Stimulated activated CD8-positive, alpha-beta memory T cell treated with anti-CD3 and anti-CD28 coated beads, Interleukin-2, amount 100 ng/mL, for 1 hour (primary cell): ENCODE data around the gene PYY.
"Not testable (repeated sequence)": the region's sequence is repeated elsewhere in the genome, so short reads cannot be mapped to it uniquely, and the experiment has no call there.

Experiments used
- DNase-seq, 2 donors: peaks; one replicate each; pipeline ENCODE4 v3.0.0-alpha.2; 2020; ENCODE audit warnings: low read depth in 2 of 2

PYY gene

DNA sequence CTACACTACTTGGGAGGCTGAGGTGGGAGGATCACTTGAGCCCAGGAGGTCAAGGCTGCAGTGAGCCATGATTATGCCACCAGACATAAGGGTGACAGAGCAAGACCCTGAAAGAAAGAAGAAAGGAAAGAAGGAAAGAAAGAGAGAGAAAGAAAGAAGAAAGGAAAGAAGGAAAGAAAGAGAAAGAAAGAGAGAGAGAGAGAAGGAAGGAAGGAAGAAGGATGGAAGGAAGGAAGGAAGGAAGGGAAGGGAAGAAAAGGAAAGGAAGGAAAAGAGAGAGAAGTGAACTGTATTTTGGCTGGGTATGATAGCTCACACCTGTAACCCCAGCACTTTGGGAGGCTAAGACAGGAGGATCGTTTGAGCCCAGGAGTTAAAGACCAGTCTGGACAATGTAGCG lies 24.3 kb upstream of the PYY start:
- DNase-seq, result no peak

DNA sequence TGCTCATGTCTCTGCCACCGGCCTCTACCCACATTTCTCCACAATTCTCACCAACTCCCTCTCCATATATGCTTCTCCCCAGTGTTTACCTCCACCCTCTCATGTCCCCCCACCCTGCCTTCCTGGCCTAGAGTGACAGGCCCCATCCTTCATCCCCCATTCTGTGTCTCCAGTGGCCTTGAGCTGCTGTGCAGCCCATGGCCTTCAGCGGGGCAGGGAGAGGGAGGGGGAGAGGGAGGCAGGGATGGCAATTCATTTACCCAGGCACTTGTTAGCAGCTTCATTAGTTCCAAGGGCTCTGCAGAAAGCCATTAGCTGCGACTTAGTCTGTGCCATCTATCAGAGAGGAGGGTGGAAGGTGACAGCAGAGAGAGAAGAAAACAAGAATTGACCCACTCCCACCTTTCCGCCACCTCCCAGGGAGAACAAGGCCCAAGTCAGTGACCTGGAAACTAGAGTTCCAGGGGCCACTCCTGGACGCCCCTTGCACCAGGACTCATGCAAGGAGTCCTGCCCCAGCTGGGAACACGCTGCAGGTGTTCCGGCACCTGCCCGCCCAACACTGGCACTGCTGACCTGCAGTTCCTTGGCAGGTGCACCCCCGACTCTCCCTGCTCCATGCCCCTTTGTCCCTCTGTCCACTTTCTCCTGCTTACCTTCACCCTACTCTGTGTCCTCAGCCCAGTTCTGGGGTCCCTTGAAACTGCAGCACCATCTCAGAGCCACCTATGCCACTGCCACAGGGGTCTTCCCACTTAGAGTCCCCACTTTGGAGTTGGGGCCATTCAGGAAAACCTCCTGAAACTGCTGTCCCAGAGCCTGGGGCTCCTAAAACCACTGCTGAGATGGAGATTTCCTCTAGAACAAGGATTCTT lies 23.5 kb upstream of the PYY start:
- DNase-seq, result no peak

DNA sequence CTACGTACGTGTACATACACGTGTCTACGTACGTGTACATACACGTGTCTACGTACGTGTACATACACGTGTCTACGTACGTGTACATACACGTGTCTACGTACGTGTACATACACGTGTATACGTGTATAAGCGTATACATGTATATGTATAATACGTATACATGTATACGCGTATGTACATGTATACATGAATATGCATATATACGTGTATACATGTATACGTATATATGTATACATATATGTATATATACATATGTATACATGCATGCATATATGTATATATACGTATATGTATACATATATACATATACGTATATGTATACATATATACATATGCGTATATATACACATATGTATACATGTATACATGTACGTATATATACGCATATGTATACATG lies 22.2 kb upstream of the PYY start:
- DNase-seq, result no peak

DNA sequence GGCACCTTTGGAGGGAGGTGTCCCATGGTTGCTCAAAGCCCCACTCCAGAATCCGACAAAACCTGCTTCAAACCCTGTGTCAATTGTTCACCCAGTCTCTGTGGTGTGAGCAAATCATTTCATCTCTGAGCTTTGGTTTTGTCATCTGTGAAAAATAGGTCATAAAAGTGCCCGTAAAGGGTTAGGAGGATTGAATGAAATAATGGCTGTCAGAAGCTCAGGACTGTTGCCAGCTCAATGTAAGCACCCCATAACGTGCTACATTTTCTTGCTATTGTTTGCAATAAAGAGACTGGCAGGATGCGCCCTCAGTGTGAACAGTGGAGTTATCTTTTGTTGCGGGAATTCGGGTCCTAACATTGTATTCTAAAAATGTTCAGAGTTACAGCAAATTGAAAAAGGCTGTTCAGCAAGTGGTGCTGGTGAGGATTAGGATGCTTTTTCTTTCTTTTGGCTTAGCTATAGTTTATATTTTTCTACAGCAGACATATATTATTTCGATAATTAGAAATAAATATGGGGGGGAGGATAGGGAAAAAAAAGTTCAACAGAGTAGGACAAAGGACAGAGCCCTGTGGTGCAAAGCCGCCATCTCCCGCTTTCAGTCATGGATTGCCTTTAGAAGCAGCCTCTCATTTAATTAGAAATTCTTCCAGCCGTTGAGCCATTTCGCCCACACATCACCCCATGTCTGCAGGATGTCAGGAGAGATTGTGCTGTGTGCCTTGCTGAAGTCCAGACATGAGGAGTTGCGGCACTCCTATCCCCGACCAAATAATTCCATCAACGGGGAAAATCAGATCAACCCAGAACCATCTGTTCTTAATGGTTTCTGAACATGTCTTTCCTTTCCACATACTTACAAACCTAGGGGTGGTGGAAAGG lies 20.9 kb upstream of the PYY start:
- no peak for DNase-seq

DNA sequence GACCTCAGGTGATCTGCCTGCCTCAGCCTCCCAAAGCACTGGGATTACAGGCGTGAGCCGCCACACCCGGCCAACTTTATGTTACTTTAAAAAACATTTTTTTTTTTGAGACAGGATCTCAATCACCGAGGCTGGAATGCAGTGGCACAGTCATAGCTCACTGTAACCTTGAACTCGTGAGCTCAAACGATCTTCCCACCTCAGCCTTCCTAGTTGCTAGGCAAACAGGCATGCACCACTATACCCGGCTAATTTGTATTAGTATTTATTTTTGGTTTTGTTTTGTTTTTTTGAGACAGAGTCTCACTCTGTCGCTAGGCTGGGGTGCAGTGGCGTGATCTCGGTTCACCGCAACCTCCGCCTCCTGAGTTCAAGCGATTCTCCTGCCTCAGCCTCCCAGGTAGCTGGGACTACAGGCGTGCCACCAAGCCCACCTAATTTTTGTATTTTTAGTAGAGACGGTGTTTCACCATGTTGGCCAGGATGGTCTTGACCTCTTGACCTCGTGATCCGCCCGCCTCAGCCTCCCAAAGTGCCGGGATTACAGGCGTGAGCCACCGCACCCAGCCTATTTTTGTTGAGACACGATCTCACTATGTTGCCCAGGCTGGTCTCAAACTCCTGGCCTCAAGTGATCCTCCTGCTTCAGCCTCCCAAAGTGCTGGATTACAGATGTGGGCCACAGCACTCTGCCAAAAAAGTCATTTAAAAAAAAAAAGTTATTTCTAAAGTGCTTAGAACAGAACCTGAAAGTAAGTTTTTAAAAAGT lies 18.9 kb upstream of the PYY start:
- DNase-seq, result not testable (repeated sequence)

DNA sequence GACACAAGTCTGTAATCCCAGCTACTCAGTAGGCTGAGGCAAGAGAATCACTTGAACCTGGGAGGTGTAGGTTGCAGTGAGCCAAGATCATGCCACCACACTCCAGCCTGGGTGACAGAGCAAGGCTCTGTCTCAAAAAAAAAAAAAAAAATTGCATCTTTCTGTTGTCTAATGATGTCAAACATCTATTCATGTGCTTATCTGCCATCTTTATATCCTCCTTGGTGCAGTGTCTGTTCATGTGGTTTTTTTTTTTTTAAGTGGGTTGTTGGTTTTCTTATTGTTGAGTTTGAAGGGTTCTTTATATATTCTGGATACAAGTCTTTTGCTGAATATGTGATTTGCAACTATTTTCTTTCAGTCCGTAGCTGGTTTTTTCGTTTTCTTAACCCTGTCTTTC lies 17.7 kb upstream of the PYY start:
- DNase-seq, result not testable (repeated sequence)

DNA sequence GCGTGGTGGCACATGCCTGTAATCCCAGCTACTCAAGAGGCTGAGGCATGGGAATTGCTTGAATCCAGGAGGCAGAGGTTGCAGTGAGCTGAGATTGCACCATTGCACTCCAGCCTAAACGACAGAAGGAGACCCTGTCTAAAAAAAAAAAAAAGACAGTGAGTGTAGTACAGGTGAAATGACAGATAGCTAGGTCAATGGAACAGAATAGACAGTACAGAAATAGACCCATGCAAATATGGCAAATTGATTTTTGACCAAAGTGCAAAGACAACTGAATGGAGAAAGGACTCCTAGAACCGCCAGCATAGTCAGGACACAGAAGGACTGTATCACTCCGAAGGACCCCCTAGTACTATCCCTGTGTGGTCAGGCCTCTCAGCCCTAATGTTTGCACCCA lies 16.6 kb upstream of the PYY start:
- DNase-seq, result no peak

DNA sequence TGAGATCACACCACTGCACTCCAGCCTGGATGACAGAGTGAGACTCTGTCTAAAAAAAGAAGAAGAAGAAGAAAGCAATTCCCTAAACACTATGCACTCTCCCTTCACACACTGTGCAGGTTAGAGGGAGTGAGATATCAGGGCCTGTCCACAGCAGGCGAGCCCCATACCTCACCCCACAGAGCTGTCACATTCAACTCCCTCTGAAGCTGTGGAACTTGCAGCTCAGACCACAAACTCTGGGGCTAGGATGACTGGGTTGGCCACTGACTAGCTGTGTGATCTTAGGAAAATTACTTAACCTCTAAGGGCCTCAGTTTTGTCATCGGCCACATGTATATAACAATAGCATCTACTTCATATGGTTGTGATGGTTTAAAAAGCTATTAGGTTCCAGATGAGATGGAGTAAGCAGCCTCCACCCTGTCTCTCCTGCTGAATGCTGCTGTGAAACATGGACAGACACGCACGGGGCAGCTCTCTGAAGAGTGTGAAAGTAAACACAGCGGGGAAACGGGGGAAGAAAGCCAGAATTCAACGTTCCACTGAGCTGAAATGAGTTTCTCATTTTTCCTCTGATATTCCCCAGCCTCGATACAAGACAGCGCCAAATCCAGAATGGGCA lies 13.6 kb upstream of the PYY start:
- no peak for DNase-seq

DNA sequence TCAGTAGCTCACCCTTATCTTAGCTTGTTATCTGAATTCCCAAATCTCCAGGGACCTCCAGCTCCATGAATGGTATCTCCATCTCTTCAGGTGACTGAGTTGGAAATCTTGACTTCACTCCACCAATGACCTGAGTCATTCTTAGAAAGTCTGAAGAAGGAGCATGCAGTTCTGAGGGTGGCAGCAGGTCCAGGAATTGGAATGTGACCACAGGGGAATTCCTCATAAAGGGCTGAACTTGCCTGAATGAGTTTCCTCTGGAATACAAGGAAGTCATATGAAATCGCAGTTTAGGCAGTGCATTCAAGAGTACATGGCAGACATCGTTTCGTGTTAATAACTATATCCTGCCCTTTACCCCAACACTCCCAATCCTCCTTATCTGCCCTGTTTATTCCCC lies 12.5 kb upstream of the PYY start:
- no peak for DNase-seq

DNA sequence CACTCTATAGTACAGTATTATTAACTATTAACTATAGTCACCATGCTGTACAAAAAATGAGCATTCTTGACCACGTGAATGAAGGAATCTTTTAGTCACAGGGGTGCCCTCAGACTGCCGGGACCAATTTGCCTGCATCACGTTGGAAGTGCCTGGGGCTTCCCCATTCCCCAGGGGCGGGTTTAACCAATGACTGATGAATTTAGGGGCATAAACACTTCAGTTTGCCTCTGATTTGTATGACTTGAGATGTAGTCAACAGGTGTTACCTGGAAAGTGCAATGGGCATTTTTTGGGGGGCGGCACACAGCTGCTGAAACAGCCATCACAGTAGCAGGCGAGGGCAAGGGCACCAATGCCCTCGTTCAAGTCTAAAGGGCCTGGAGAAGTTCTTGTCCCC lies 8.7 kb upstream of the PYY start:
- DNase-seq, result no peak

DNA sequence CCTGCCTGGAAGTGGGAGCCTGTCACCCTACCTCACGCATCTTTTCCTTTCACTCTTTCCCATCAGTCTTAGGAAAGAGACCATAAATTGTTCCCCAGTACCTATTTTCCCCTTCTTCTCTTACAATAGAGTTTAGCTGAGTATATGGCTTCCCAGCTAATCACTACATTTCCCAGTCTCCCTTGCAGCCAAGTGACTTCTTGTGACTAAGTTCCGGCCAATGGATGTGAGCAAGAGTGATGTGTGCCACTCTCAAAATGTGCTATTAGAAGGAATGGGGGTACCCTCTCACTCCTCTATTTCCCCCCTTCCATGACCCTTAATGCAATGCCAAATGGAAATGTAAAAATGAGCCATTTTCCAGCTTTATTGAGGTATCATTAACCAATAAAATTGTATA lies 8.2 kb upstream of the PYY start:
- no peak for DNase-seq

DNA sequence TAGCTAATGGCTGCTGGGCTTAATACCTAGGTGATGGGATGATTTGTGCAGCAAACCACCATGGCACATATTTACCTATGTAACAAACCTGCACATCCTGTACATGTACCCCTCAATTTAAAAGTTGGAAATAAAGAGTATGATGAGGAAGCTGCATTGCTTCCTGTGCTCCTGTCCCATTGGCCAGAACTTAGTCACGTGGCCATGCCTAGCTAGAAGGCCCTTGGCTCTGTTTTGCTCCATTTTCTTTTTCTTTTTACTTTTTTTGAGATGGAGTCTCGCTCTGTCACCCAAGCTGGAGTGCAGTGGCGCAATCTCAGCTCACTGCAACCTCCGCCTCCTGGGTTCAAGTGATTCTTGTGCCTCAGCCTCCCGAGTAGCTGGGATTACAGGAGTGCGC lies 7.6 kb upstream of the PYY start:
- not testable (repeated sequence) for DNase-seq

DNA sequence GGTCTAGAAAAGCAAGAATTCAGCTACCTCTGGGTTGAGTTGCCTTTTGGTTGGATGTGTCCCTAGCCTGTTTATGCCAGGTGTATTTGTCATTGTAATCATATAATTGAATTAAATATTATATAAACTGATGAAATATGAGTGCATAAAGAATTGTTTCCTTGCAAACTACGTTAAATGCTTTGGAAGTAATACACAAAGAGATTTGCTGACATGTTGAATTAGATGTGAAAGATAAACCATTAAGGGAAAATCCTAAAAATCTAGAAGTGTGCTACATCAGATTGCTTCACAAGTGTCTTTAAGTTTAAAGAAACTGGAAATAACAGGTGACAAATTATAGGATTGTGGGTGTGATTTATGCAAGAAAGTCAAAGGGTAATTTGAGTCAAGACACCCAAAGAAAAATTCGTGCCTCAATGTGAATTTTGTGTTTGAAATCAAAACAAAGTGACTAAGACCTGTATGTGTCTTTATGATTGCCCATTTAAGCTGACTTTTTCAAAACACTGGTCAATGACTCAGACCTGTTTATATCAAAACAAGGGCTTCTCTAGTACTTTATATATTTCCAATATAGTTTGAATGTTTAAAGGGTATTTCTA lies 5.1 kb upstream of the PYY start:
- no peak for DNase-seq

DNA sequence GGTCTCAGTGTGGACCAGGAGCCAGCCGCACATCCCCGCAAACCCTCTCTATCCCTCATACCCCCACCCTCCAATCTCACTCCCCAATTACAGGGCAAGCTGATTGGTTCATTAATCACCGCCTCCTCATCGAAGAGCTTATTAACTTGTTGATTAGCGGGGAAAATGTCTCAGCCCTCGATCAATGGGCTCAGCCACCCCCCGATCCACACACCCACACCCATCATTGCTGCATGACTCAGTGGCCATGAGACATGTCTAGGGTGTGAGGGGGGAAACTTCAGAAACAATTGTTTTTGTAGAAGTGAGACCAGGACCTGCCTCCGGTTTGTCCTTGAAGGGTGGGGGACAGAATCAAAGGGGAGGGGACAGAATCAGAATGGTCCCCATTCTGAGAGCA lies 2.5 kb upstream of the PYY start:
- DNase-seq, result no peak

DNA sequence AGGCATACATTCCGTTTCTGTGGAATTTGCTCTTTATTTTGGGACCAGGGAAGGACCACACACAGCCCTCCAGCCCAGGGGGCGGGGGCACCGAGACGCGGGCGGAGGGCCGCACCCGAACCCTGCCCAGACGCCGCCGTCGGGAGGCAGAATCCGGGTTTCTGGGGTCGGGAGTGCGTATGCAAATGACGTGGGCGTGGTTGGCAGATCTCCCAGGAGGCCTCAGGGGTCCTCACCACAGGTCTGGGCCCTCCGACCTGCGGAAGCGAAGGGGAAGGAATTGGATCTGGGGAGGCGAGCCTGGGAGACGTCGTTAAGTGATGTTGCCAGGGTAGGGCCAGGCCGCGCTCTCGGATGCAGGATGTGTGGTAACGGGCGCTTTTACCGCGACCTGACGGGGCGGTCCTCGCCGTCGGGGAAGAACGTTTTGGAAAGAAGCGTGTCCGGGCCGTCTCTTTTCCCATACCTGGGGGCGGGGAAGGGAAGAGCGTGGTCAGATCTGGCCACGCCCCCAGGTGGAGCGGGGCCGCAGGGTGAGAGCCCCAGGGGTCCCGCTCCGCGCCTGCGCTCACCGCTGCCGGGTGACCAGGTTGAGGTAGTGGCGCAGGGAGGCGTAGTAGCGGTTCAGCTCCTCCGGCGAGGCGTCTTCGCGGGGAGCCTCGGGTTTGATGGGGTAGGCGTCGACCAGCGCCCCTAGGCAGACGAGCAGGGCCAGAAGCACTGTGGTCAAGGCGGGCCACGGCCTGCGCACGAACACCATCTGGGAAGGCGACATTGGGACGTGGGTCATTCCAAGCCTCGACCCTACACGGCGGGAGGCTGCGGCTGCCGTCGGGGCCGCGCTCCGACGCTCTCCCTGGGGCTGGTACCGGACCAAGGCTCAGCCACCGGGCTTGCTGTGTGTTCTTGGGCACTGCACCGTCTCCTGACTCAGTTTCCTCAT lies 745 bp downstream of the PYY start:
- no peak for DNase-seq

DNA sequence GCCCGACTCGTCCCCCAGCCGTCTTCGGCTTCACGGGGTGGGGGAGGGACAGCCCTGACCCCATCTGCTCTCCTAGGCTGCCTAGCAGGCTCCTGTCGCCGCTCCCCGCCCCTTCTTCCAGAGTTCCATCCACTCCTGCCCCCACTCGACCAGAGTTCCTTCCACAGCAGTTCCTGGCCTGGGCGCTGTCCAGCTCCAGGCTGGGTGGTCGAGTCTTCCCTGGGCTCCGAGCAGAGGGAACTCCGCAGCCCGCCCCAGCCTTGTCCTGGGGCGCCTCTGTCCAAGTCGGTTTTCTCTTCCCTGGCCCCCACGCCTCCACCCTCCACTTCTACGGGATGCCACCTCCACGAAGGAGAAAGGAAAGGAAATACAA lies 1.4 kb downstream of the PYY start:
- no peak for DNase-seq

DNA sequence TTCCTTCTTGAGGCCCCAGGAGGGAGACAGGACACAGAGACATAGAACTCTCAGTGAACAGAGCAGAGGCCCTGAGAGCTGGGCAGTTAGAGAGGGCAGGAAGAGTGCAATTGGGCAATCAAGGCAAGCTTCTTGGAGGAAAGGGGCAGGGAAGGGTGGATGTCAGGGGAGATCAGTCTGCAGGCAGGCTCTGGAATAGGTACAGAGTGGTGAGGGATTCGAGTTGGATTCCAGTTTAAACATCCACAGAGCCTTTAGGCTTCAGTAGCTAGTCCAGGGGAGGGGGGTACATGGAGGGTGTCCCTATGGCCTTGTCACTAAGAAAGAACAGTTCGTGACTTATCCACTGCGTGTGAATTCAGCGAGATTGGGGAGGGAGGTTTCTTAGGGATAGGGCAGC lies 2.0 kb downstream of the PYY start:
- DNase-seq, result no peak

DNA sequence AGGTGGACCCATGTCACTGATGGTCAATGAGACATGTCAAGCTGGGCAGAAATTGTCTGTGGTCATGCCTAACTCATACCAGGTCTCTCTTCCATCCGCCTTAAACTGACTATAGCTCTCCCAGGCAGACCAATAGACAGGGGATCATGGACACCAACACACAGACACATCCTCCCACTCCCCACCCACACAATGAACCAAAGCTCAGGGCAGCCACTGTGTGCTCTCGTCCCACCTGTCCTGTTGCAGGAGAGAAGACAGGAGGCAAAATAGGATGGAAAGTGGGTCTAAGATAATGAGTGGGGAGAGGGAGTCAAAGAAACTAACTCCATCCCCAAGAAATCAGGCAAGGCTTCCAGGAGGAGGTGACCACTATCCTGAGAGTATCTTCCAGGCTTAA lies 3.2 kb downstream of the PYY start:
- DNase-seq, result no peak

DNA sequence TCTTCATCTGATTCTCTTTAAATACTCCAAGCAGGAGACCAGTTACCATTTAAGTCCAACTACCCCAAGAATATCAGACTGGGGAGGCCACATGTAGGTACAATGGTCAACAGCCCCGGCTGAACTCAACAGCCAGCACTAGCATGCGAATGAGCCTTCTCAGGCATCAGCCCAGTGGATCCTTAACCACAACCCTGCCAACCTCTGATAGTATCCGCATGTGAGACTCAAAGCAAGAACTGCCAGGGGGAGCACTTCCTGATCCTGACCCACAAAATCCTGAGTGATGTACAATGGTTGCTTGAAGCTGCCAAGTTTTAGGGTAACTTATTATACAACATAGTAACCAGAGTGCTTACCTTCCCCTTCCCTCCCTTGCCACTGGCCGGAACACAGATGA lies 4.0 kb downstream of the PYY start:
- DNase-seq, result no peak

DNA sequence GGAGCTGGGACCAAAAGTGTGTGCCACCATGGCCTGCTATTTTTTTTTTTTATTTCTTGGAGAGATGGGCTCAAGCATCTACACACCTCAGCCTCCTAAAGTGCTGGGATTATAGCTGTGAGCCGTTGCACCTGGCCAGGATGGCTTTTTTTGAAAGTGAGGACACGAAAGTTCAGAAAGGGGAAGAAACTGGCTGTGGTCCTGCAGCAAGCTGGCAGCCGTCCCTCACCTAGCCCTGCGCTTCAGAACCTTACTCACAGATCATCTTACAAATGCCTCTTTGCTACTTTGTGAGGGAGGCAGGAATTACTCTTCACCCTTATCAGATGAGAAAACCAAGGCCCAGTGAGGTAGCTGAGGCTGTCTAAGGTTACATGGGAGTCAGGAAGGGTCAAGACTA lies 7.0 kb downstream of the PYY start:
- DNase-seq, result no peak
